ENCODE measurements around the gene OAS3. TPM values are rescaled to one million over a fixed set of nuclear protein-coding genes. Genes with fewer than 3 reads are reported as not detected.

The OAS3 gene
- total RNA-seq, 1 donor from 2014 or later = 47.4 TPM

DNA sequence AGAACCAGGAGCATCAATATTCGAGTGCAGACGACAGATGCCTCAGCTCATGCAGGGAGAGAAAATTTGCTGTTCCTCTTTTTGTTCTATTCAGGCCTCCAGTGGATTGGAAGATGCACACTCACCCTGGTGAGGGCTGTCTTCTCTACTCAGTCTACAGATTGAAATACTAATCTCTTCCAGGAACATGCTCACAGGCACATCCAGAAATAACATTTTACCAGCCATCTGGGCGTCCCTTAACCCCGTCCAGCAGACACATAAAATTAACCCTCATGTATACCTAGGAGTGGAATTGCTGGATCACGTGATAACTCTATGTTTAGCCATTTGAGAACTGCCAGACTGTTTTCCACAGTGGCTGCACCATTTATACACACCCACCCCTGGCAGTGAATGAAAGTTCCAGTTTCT, 35.6 kb downstream of the OAS3 start:
- no peak for ATAC-seq
- H3K36me3 ChIP-seq = peaks cover 9% of the 10 kb centered on the region
- no peaks in the 10 kb centered on the region for H3K27me3 ChIP-seq
- intact Hi-C loops (cut with DNase I) = no loop called here
- TF ChIP-seq CTCF (IDR thresholded peaks at IDR 0.05) = no peak
- no peak overlapping the region for H3K27ac ChIP-seq
- DNase-seq = no peak
- peaks cover 8% of the 10 kb centered on the region for H3K4me1 ChIP-seq
- H3K4me3 ChIP-seq = no peak overlapping the region
- H3K9me3 ChIP-seq = no peaks in the 10 kb centered on the region

- no peaks in the 10 kb centered on the region for H3K9me3 ChIP-seq
- TF ChIP-seq CTCF (IDR thresholded peaks at IDR 0.05) = no peak
- no peaks in the 10 kb centered on the region for H3K36me3 ChIP-seq
- ATAC-seq (no peak), DNase-seq (no peak)
- H3K27ac ChIP-seq = no peak overlapping the region
- no peak overlapping the region for H3K4me3 ChIP-seq
- H3K4me1 ChIP-seq = peaks cover 8% of the 10 kb centered on the region
- H3K27me3 ChIP-seq = no peaks in the 10 kb centered on the region
- intact Hi-C loops (cut with DNase I) = no loop called here
These were observed 36.6 kb downstream of the OAS3 start for GRCh38 chr12:112974904-112975303.

DNA sequence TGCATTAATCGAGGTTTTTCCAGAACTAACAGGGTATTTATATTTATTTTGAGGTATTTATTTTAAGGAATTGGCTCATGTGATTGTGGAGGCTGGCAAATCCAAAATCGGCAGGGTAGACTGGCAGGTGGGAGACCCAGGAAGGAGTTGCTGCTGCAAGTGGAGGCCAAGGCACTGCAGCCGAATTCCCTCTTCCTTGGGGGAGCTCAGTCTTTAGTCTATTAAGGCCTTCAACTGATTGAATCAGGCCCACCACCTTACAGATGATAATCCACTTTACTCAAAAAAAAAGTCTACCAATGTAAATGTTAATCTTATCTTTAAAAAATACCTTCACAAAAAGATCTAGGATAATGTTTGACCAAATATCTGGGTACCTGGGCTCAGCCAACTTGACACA, 38.9 kb downstream of the OAS3 start:
- Histone ChIP-seq H3K27ac (peak overlapping the region; percentile 88), H3K36me3 (no peaks in the 10 kb centered on the region), H3K9me3 (no peaks in the 10 kb centered on the region), H3K4me3 (no peak overlapping the region), H3K4me1 (peaks cover 8% of the 10 kb centered on the region), H3K27me3 (no peaks in the 10 kb centered on the region)
- intact Hi-C loops (cut with DNase I) = no loop called here
- ATAC-seq (no peak), DNase-seq (no peak)
- no peak for TF ChIP-seq CTCF (IDR thresholded peaks at IDR 0.05)

DNA sequence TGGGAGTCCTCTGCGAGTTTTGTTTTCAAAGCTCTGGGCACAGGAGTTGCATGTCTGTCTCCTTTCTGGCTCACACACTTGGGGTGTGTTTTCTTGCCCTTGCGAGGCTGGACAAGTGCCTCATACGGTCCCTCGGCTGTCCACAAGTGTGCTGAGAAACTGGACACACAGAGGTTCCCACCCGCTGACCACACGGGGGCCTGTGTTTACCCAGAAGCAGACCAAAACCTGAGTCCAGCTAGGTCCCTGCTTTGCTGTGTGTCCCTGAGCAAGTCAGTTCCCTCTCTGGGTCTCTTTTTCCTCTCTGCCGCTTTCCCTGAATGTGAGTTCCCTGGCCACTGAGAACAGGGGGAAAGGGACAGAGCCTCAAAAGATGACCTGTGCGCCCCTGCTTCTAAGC, 39.4 kb downstream of the OAS3 start:
- no peak for DNase-seq
- ATAC-seq = peak; percentile 4
- peaks cover 8% of the 10 kb centered on the region for H3K4me1 ChIP-seq
- peak overlapping the region; percentile 63 for H3K4me3 ChIP-seq
- no peaks in the 10 kb centered on the region for H3K27me3 ChIP-seq
- no peak for TF ChIP-seq CTCF (IDR thresholded peaks at IDR 0.05)
- intact Hi-C loops (cut with DNase I) = no loop called here
- no peaks in the 10 kb centered on the region for H3K36me3 ChIP-seq
- H3K27ac ChIP-seq = peak overlapping the region; percentile 88
- no peaks in the 10 kb centered on the region for H3K9me3 ChIP-seq

DNA sequence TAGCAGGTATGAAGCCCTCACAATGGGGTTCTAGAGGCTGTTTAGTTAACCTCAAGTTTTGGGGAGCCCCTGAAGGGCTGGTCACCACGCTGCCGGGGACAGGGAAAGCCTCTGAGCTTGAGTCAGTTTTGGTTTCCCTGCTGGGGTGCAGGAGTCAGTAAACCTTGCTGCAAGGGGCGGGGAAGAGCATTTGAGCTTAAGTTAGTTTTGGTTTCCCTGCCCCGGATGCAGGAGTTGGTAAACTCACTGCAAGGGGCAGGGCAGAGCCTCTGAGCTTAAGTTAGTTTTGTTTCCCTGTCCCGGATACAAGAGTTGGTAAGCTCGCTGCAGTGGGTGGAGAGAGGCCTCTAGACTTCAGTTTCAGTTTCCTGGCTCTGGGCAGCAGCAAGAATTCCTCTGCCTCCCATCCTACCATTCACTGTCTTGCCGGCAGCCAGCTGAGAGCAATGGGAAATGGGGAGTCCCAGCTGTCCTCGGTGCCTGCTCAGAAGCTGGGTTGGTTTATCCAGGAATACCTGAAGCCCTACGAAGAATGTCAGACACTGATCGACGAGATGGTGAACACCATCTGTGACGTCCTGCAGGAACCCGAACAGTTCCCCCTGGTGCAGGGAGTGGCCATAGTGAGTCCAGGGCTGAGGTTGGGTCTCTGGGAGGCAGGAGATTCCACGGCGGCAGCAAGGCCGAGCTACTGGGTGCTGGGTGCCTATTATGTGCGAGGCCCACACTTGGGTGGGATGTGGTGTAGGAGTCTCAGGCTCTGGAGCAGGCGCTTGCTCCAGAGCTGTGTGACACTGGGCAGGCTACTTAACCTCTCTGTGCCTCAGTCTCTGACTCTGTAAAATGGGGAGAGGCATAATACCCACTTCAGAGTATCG, 40.1 kb downstream of the OAS3 start, which contains the start of gene OAS2:
OAS2 (plus strand) TSS at position 357 of the 878 bp plus-strand sequence; CDS start at position 447, 90 bp downstream.
- peak; percentile 73 for DNase-seq
- peak within 1 kb of the TSS; percentile 88 for H3K27ac ChIP-seq

More for the DNA sequence above, 40.1 kb downstream of the OAS3 start, which contains the start of gene OAS2:
- H3K27me3 ChIP-seq = no peaks in the 10 kb centered on the region
- intact Hi-C loops (cut with DNase I) = no loop called here
- no peaks in the 10 kb centered on the region for H3K9me3 ChIP-seq
- peak within 1 kb of the TSS; percentile 63 for H3K4me3 ChIP-seq
- H3K4me1 ChIP-seq = peaks cover 8% of the 10 kb centered on the region
- no peaks in the 10 kb centered on the region for H3K36me3 ChIP-seq
- TF ChIP-seq CTCF (IDR thresholded peaks at IDR 0.05) = no peak
- peak; percentile 96 for ATAC-seq

Data from upper lobe of right lung (tissue), 1 donor.